HEK293 (cell line): ENCODE measurements around the gene TMEM151B.

Experiments used
- KLF1 ChIP-seq: fragments of 450-650 bp; formaldehyde crosslinking; IDR thresholded peaks from 2 replicates; pipeline ENCODE4 v1.5.1; 2016; ENCODE audit warnings: missing biosample characterization, missing genetic modification characterization
- ZBTB10 ChIP-seq: fragments of 450-650 bp; formaldehyde crosslinking; IDR thresholded peaks from 2 replicates; pipeline ENCODE4 v1.5.1; 2016; ENCODE audit warnings: missing biosample characterization, missing genetic modification characterization
- ZNF274 ChIP-seq, 2 experiments: fragments of 200-500 bp in 1 of 2; fragments of 450-650 bp in 1 of 2; sonication (Bioruptor generic) in 1 of 2; formaldehyde crosslinking in 1 of 2; IDR thresholded peaks; 2 replicates each; pipeline versions ENCODE4 v1.5.1 to v1.6.1; 2014 to 2016; ENCODE audit warnings: borderline replicate concordance in 1 of 2, inconsistent platforms in 1 of 2, low read length in 1 of 2, missing biosample characterization in 1 of 2, missing genetic modification characterization in 1 of 2
- ZNF341 ChIP-seq: fragments of 450-650 bp; formaldehyde crosslinking; IDR thresholded peaks from 2 replicates; pipeline ENCODE4; 2016; ENCODE audit warnings: low read depth, missing biosample characterization, missing genetic modification characterization
- ZNF626 ChIP-seq: fragments of 450-650 bp; sonication (Bioruptor Pico); formaldehyde crosslinking; IDR thresholded peaks from 2 replicates; pipeline ENCODE4 v1.5.1; 2018; ENCODE audit warnings: missing biosample characterization, missing genetic modification characterization, inconsistent platforms
- TF ChIP-seq, protein P1 (sequence below): fragments of 450-650 bp; formaldehyde crosslinking; IDR thresholded peaks from 2 replicates; pipeline ENCODE4 v1.5.1; 2016; ENCODE audit warnings: missing biosample characterization, missing genetic modification characterization
- TF ChIP-seq, protein P2 (sequence below): fragments of 450-650 bp; formaldehyde crosslinking; IDR thresholded peaks from 2 replicates; pipeline ENCODE4 v1.5.1; 2016; ENCODE audit warnings: missing biosample characterization, missing genetic modification characterization
- TF ChIP-seq, protein P3 (sequence below): fragments of 450-650 bp; formaldehyde crosslinking; IDR thresholded peaks from 2 replicates; pipeline ENCODE4 v1.5.1; 2016; ENCODE audit warnings: missing biosample characterization, missing genetic modification characterization

DNA sequence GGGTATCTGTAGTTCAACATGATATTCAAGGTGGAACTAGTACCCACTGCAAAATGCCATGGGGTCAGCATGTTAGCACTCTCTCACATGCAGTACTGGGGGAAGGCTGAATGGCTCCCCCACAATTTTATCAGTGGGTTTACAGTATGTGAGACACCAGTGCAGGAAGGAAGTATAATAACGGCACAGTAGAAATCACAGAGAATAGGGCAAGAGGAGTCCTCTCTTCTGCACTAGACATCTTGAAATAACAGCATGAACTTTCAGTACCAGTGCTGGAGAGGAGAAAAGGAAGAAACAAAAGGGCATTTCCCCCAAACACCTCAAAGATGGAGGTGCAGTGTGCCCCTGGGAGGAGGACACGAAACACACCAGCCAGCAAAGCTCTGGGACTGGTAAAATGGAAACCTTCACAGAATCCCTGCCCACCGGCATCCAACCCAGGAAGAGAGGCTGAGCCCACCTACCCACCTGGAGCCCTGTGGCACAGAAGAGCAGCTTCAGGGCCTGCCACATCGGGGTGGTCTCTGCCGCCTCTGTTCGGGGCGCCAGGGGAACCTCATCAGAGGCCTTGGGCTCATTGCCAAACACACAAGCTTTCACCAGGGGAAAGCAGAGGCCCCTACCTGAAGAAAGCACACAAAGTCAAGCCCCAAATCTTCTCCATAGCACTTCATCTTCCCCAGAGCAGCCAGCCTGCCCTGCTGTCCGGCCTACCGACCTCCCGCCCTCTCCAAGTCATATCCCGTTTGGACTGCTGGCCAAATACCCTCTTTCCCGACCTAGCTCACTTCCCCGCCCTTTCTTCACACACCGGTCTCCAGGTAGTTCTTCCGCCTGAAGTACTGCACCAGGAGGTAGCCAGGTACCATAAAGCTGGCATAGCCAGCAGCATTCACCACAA, 14.1 kb upstream of the TMEM151B start:
- no peak for TF ChIP-seq ZNF274 (IDR thresholded peaks at IDR 0.05; ENCODE audit: low read length)
- no peak for TF ChIP-seq ZNF274 (tag by site-specific recombination; IDR thresholded peaks at IDR 0.05; ENCODE audit: borderline replicate concordance)
- TF ChIP-seq KLF1: no peak
- TF ChIP-seq, protein P1, sequence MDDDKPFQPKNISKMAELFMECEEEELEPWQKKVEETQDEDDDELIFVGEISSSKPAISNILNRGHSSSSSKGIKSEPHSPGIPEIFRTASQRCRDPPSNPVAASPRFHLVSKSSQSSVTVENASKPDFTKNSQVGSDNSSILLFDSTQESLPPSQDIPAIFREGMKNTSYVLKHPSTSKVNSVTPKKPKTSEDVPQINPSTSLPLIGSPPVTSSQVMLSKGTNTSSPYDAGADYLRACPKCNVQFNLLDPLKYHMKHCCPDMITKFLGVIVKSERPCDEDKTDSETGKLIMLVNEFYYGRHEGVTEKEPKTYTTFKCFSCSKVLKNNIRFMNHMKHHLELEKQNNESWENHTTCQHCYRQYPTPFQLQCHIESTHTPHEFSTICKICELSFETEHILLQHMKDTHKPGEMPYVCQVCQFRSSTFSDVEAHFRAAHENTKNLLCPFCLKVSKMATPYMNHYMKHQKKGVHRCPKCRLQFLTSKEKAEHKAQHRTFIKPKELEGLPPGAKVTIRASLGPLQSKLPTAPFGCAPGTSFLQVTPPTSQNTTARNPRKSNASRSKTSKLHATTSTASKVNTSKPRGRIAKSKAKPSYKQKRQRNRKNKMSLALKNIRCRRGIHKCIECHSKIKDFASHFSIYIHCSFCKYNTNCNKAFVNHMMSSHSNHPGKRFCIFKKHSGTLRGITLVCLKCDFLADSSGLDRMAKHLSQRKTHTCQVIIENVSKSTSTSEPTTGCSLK (tag by site-specific recombination): no peak
- no peak for TF ChIP-seq ZBTB10 (tag by site-specific recombination)
- TF ChIP-seq ZNF341 (tag by site-specific recombination): no peak
- TF ChIP-seq, protein P2, sequence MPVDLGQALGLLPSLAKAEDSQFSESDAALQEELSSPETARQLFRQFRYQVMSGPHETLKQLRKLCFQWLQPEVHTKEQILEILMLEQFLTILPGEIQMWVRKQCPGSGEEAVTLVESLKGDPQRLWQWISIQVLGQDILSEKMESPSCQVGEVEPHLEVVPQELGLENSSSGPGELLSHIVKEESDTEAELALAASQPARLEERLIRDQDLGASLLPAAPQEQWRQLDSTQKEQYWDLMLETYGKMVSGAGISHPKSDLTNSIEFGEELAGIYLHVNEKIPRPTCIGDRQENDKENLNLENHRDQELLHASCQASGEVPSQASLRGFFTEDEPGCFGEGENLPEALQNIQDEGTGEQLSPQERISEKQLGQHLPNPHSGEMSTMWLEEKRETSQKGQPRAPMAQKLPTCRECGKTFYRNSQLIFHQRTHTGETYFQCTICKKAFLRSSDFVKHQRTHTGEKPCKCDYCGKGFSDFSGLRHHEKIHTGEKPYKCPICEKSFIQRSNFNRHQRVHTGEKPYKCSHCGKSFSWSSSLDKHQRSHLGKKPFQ (tag by site-specific recombination): no peak
- TF ChIP-seq, protein P3, sequence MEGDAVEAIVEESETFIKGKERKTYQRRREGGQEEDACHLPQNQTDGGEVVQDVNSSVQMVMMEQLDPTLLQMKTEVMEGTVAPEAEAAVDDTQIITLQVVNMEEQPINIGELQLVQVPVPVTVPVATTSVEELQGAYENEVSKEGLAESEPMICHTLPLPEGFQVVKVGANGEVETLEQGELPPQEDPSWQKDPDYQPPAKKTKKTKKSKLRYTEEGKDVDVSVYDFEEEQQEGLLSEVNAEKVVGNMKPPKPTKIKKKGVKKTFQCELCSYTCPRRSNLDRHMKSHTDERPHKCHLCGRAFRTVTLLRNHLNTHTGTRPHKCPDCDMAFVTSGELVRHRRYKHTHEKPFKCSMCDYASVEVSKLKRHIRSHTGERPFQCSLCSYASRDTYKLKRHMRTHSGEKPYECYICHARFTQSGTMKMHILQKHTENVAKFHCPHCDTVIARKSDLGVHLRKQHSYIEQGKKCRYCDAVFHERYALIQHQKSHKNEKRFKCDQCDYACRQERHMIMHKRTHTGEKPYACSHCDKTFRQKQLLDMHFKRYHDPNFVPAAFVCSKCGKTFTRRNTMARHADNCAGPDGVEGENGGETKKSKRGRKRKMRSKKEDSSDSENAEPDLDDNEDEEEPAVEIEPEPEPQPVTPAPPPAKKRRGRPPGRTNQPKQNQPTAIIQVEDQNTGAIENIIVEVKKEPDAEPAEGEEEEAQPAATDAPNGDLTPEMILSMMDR (tag by site-specific recombination): no peak
- TF ChIP-seq ZNF626: no peak
